GM03348 (cell line): ENCODE data around the gene TMIGD3.

Experiments
- DNase-seq: peaks from one replicate; pipeline ENCODE4 v3.0.0; 2012; ENCODE audit warnings: low spot score

Gene TMIGD3

GRCh38 chr1:111474521-111474920 is 28.9 kb downstream of the TMIGD3 start:
- DNase-seq = no peak

GRCh38 chr1:111474106-111474505 is 29.3 kb downstream of the TMIGD3 start:
- no peak for DNase-seq

GRCh38 chr1:111471538-111471937 is 31.9 kb downstream of the TMIGD3 start:
- DNase-seq = no peak

GRCh38 chr1:111471012-111471411 is 32.4 kb downstream of the TMIGD3 start:
- DNase-seq = no peak

- no peak for DNase-seq
Observed at GRCh38 chr1:111470596-111470995, 32.8 kb downstream of the TMIGD3 start.

GRCh38 chr1:111469539-111469938 is 33.9 kb downstream of the TMIGD3 start:
- DNase-seq = no peak

GRCh38 chr1:111468717-111469100 is 34.7 kb downstream of the TMIGD3 start:
- DNase-seq = no peak

GRCh38 chr1:111467865-111468716 is 35.3 kb downstream of the TMIGD3 start:
- DNase-seq = no peak

GRCh38 chr1:111466480-111466879 is 37.0 kb downstream of the TMIGD3 start:
- DNase-seq = no peak

- DNase-seq = no peak
Observed at GRCh38 chr1:111465754-111466153, 37.7 kb downstream of the TMIGD3 start.

GRCh38 chr1:111463029-111463683 is 40.3 kb downstream of the TMIGD3 start:
- DNase-seq = peak; percentile 12

- no peak for DNase-seq
Observed at GRCh38 chr1:111462370-111463028, 40.9 kb downstream of the TMIGD3 start.

- no peak for DNase-seq
Observed at GRCh38 chr1:111461765-111462164, 41.7 kb downstream of the TMIGD3 start.

- no peak for DNase-seq
Observed at GRCh38 chr1:111455642-111456031, 47.8 kb downstream of the TMIGD3 start.

- DNase-seq = no peak
Observed at GRCh38 chr1:111454859-111455641, 48.4 kb downstream of the TMIGD3 start.

- DNase-seq = no peak
Observed at GRCh38 chr1:111453706-111454105, 49.7 kb downstream of the TMIGD3 start.

GRCh38 chr1:111452581-111452980 is 50.9 kb downstream of the TMIGD3 start:
- no peak for DNase-seq

- no peak for DNase-seq
Observed at GRCh38 chr1:111450185-111450584, 53.2 kb downstream of the TMIGD3 start.

- no peak for DNase-seq
Observed at GRCh38 chr1:111449703-111450017, 53.8 kb downstream of the TMIGD3 start.

GRCh38 chr1:111448918-111449702 is 54.3 kb downstream of the TMIGD3 start, which contains the start of the genes ATP5PB and WDR77:
Gene ATP5PB (plus strand): TSS chr1:111449464. CDS start chr1:111449542, 78 bp downstream.
Gene WDR77 (minus strand): TSS chr1:111449256. CDS start chr1:111449169, 87 bp downstream.
- peak; percentile 98 for DNase-seq

- peak; percentile 38 for DNase-seq
Observed at GRCh38 chr1:111448482-111448917, 54.9 kb downstream of the TMIGD3 start.
